NOMO-1 treated with DMSO at 0.1 percent for 48 hours (cell line): Measurements from ENCODE around the gene EEF1AKMT4.

Source experiments
- DNase-seq: peaks from one replicate; lab custom pipeline; 2025; ENCODE audit not compliant: unreplicated experiment; lab: John Stamatoyannopoulos, UW

The EEF1AKMT4 gene

DNA sequence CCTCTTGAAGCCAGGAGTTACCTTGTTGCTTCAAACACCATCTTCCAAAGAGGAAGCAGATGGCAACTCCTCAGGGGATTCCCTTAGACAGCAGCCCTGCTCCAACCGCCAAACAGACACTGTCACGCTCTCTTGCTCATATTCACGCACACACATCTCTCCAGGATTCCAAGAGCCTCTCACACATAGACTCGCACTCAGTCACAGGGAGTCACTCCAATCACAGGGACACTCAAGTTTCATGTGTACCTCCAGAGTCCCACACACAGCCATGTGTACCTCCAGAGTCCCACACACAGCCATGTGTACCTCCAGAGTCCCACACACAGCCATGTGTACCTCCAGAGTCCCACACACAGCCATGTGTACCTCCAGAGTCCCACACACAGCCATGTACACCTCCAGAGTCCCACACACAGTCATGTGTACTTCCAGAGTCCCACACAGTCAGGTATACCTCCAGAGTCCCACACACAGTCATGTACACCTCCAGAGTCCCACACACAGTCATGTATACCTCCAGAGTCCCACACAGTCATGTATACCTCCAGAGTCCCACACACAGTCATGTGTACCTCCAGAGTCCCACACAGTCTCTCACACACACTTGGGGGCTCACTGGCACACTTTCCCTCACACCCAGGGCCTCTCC is 14.0 kb upstream of the EEF1AKMT4 start:
- DNase-seq = no peak

DNA sequence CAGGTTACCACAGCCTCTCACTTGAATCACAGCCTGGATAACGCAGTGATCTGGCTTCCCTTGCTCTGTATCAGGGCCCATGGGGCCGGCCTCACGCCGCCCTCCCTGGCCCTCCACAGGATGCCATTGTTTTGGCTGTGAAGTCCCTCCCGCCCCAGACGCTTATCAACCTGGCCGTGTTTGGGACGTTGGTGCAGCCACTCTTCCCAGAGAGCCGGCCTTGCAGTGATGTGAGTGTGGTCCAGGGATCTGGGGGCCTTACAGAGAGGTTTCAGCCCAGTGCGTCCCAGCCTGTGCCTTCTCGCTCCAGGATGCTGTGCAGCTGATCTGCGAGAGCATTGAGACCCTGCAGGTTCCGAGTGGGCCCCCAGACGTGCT is 13.4 kb upstream of the EEF1AKMT4 start:
- no peak for DNase-seq

DNA sequence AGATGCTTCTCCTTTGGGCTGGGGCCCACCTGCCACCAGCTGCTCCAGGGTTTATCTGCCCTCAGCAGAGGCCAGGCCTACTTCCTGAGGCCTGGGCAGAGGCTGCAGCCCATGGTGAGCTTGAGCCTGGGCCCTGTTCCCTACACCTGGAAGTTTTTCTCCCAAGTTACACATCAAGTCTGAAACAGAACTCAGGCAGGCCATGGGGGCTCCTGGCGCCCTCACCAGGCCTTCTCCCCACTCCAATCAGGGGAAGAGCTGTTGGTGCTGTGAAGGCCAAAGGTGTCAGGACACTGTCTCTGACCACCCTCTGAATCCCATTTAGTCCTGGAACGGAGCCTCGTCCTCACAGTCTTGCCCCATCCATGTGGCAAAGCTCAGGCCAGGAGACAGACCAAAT is 12.8 kb upstream of the EEF1AKMT4 start:
- DNase-seq = no peak

DNA sequence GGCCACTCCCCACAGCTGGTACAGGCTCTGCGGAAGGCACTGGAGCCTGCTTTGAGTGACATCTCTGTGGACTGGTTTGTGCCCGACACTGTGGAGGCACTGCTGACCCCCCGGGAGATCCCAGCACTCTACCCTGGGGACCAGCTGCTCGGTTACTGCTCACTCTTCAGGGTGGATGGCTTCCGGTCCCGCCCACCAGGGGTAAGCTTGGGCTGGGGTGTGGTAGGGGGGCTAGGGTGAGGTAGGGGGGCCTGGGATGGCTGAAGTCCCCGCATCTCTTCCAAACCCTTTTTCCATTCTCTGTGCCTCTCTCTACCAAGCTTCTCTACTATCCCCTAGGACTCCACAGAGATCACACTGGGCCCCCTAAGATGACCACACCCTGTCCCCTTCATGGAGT is 12.3 kb upstream of the EEF1AKMT4 start:
- no peak for DNase-seq

DNA sequence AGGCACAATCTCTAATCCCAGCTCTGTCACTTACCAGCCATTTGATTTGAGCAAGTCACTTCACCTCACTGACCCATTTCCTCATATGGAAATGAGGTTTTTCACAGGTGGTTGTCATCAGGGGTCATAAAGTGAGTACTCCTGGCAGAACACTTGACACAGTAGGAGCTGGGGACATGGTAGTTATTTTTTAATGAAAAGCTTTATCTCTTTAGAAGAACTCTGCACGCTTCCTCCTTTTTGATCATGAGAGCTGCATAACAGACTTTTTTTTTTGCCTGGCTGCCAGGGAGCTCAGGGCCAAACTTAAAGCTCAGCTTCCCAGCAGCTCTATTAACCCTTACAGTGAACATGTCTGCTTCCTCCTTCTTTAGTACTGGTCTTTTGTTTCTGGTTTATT is 11.7 kb upstream of the EEF1AKMT4 start:
- DNase-seq = no peak

DNA sequence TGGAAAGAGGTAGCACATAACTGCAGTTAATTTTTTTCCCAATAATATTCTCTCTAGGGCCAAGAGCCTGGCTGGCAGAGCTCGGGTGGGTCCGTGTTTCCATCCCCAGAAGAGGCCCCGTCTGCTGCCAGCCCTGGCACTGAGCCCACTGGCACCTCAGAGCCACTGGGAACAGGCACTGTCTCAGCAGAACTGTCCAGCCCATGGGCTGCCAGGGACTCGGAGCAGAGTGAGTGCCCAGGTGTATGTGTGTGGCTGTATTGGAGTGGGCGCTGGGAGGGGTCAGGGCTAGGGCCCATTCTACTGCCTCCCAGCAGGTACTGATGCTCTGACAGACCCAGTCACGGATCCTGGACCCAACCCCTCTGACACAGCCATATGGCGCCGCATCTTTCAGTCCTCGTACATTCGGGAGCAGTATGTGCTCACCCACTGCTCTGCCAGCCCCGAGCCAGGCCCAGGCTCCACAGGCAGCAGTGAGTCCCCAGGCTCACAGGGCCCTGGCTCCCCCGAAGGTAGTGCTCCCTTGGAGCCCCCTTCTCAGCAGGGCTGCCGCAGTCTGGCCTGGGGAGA is 11.1 kb upstream of the EEF1AKMT4 start:
- DNase-seq = no peak

DNA sequence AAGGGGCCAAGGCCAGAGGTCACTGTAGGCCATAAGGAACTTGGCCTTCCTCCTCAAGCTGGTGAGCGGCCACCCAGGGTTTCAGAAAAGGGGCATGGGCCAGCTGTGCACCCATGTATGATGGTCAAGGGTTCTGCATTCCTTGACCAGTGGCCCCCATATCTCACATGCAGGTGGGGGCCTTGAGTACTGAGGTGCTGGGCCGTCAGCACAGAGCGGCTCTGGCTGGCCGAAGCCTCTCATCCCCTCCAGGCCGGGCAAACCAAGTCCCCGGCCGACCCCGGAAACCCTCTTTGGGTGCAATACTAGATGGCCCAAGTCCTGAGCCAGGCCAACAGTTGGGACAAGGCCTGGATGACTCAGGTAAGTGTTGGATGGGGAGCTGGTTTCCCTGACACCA is 10.3 kb upstream of the EEF1AKMT4 start:
- DNase-seq = no peak

DNA sequence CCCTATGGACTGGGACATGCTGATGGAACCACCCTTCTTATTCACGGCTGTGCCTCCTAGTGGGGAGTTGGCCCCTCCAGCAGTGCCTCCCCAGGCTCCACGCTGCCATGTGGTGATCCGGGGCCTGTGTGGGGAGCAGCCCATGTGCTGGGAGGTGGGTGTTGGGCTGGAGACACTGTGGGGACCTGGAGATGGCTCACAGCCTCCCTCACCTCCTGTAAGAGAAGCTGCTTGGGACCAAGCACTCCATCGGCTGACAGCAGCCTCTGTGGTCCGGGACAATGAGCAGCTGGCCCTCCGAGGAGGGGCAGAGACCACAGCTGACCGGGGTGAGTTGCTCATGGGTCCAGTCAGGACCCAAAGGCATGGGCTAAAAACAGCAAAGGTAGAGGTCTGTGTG is 9.8 kb upstream of the EEF1AKMT4 start:
- no peak for DNase-seq

DNA sequence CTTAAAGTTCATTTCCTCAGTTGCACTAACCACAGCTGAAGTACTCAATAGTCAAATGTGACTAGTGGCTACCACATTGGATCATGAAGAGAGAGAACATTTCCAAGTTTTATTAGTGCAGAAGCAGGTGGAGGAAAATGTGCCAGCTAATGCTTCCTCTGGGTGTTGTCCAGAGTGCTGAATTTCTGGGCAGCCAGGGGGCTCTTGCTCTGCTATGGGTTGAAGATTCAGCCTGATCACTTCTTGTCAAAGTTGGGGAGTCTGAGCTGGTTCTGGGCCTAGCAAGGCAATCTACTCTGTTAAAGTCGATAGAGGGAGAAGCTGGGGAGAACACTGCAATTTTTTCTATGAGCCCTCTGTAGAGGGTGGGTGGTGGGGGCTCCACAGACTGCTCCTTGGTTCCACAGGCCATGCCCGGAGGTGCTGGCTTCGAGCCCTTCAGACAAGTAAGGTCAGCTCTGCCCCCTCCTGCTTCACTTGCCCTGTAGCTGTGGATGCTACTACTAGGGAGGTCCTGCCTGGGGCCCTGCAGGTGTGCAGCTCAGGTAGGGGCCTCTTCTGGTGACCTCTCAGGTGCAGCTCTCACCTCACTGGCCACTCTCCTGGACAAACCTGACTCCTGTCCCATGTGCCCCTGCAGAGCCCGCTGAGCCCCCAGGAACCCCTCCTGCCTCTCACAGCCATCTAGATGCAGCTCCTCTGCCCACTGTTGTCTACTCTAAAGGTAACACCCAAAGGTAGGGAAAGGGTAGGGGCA is 8.9 kb upstream of the EEF1AKMT4 start:
- peak; percentile 32 for DNase-seq

DNA sequence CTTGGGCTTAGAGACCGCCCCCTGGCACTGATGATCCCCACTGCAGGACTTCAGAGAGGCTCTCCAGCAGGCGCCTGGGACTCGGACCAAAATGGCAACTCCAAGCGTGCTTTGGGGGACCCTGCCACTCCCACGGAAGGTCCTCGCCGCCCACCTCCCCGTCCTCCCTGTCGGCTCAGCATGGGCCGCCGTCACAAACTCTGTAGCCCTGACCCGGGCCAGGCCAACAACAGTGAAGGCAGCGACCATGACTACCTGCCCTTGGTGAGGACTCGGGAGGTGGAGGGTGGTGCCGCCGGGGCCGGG is 8.4 kb upstream of the EEF1AKMT4 start:
- no peak for DNase-seq

DNA sequence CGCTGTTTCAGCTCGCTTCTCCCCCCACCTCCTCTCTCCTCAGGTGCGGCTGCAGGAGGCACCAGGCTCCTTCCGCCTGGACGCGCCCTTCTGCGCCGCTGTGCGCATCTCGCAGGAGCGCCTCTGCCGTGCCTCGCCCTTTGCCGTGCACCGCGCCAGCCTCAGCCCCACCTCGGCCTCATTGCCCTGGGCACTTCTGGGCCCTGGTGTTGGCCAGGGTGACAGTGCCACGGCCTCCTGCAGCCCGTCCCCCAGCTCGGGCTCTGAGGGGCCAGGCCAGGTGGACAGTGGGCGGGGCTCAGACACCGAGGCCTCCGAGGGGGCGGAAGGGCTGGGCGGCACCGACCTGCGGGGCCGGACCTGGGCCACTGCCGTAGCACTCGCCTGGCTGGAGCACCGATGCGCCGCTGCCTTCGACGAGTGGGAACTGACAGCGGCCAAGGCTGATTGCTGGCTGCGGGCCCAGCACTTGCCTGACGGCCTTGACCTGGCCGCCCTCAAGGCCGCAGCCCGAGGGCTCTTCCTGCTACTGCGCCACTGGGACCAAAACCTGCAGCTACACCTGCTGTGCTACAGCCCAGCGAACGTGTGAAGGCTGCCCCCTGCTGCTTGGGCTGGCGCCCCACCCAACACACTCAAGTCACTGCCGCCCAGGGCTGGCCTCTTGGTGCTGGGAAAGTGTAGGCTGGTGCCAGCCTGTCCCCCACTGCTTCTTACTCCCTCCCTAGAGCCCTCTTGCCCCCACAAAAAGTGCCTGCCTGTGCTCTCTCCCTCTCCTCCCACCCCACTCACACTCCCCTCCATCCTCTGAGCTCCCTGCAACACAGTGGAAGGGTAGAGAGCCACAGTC is 7.8 kb upstream of the EEF1AKMT4 start:
- DNase-seq = no peak

DNA sequence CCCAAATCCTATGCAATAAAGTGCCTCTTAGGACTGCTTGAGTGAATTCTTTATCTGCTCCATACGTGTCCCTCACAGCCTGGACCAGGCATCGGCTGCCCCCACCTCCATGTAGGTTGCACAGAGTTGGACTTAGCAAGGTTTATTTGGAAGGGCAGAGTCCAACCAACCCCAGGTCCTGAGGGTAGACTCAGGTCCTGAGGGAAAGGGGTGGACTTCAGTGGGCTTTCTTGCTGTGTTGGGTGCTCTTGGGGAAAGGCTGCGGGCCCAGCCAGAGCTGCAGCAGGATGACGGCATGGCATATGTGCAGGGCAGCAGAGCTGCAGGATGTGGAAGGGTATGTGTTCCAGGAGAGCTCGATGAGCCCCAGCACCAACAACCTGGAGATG is 7.2 kb upstream of the EEF1AKMT4 start:
- DNase-seq = no peak

DNA sequence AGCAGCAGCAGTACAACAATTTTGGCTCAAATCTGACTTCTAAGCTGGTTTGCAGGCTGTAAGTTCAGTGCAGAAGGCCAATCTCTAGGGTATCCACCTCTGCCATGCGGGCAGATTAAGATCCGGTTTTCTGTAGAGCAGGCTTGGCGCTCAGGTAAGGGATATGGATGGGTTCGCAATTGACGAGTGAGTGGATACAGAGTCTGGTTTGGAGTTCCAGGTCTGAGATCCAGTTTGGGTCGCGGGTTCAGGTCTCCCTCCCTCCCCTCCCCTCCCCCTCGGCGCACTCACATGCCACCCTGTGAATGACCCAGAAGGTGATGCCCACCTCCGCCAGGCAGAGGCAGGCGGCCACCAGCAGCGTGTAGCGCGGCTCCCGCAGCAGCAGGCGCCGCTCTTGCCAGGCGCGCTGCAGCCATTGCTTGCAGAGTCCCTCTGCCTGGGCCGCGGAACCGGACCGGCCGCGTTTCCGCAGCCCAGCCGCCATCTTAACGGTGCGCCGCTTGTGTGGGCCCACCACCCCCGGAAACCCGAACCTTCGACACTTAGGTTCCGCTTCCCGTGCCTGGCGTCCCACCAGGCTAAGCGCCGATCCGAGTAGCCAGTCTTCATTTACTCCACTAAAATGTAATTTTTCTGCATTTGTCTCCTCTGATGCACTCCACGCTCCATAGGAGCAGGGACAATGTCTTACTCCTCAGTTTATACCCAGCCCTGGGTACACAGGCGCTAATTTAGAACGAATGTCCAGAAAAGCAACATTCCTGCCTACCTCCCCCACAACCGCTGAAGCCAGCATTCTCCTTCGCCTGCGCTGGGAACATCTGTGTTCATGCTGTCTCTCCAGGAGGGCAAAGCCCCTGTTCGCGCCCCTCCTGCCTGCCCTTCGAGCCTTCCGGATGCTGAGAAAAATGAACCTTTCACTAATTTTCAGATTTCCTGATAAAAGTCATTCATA is 739 bp upstream of the EEF1AKMT4 start, which contains the start of gene ALG3:
Gene ALG3, minus strand, starts transcription at position 509 of the 958 bp plus-strand sequence. Its CDS starts 22 bp downstream, at position 487.
- DNase-seq = peak; percentile 72

DNA sequence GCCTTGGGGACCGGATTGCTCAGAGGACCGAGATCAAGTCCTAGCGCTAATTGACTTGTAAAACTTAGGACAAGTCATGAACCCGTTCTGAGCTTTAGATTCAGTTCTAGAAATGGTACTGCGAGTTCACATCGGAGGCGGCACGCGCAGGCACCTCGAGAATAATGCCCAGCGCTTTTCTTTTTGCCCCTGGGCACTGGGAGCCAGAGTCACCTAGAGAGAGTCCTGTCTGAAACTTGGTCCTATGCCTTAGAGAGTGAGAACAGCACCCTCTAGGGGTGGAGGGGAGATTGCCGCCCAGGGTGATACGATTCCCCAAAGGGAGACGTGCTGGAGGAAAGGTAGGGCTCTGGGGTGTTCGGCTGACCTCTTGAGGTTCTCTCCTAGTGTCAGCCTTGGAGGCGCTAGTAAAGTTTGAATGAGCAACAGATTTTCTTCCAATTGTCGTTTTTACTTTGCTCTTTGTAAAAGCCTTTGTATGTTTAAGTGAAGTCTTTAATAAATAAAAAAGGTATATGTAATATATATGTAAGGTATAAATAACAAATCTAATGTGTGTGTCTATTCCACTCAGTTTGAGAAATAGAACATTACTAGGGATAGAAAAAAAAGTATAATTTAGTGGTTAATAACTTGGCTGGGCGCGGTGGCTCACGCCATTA is 826 bp downstream of the EEF1AKMT4 start:
- DNase-seq = peak; percentile 97

DNA sequence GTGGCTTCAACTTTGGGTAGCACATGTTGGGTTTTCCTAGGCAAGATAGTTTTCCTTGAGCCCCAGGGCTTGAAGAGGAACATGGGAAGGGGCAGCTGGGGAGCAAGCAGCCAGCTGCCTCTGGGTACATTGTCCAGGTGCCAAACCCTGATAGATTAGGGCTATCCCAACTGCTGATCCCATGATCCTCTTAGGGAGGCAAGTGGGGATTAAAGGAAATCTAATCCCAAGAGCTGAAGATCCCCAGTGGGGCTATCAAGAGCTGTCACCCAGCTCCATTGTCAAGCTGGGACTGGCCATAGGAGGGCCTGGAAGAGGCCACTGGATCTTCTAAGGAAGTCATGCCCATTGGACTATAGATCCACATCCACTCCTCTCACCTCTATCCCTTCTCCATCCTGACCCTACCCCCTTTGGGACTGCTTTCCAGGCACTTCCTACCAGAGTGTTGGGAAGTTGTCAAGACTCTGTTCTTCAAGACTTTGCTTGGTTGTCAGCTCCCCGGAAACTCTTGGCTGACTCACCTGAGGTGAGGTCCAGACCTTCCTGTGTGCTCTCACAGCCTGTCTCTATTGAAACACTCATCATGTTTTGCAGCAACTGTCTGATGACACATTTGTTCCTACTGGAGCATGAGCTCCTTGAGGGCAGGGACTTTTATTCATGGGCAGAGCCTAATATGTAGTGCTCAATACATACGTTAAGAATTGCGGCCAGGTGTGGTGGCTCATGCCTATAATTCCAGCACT is 6.0 kb downstream of the EEF1AKMT4 start:
- no peak for DNase-seq

DNA sequence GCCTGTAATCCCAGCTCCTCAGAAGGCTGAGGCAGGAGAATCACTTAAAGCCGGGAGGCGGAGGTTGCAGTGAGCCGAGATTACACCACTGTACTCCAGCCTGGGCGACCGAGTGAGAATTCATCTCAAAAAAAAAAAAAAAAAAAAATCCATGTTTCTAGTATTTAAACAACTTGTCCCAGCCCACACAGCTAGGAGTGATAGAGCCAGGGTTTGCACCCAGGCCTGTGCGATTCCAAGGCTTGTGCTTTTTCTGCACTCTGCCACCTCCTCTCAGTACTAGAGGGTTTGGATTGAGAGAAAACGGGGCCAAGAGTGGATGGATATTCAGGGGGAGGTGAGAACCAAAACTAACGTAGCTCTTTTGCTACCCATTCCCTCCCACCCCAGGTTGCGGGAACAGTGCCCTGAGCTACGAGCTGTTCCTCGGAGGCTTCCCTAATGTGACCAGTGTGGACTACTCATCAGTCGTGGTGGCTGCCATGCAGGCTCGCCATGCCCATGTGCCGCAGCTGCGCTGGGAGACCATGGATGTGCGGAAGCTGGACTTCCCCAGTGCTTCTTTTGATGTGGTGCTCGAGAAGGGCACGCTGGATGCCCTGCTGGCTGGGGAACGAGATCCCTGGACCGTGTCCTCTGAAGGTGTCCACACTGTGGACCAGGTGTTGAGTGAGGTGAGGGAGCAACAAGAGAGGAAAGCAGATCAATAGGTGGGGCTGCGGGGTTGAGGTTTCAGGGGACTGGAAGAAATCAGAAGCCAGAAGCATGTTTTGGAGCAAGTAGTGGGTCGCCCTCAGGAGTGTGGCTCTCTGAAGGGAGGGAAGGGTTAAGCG is 7.8 kb downstream of the EEF1AKMT4 start:
- DNase-seq = no peak

DNA sequence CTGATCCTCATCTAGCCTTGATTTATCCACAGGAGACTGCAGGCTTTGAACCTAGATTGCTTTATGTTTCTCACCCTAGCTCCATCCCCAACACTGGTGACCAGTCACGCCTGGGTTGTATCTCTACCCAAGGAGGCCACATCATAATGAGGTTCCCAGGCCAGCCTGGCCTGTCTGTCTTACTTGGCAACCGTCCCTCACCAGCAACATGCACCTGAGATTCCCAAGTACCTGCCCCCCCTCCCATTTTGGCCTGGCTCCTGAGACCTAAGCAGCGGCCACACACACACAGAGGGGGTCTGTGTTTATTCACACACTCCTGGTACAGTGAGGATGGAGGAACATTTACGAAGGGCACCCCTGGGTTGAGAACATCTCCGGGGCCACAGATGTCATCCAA is 9.5 kb downstream of the EEF1AKMT4 start:
- DNase-seq = no peak

DNA sequence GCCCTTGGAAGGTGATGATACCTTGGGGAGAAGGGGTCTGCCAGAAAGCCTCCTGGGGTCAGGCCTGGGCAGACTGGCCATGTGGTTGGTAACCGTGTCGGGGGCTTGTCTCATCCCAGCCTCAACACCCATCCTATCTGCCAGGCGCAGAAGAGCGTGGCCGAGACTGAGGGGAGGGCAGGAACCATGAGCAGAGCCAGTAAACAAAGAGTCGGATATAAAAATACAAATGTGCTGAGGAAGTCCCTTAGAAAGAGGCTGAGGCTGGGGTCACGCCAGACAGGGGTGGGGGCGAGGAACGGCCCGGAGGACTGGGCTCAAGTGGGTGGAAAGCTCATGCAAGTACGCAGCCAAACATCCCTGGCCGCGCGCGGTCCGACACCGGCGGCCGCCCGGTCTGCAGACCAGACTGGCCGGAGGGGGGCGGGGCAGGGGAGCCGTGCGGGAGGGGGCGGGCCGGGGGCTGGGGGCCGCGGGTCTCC is 10.0 kb downstream of the EEF1AKMT4 start:
- DNase-seq = no peak
